GM12878 (cell line): ENCODE data around the gene TRMO. TPM values are rescaled to one million over a fixed set of nuclear protein-coding genes. Genes with fewer than 3 reads are reported as not detected.

Source experiments
- ATAC-seq: fragments of 200-7000 bp; cut with Tn5 transposase; 3 replicates; pipeline ENCODE4 v1.9.1; 2020; ENCODE audit warnings: mild to moderate bottlenecking, moderate library complexity
- BruUV-seq: library from RNA; stranded (reverse); fragments of 400-500 nt; replicated peaks from 2 replicates; lab custom pipeline; 2021; lab: Mats Ljungman, UMichigan
- CTCF ChIA-PET: fragments of 300-600 bp; sonication (Branson Sonifier 250); formaldehyde crosslinking; extraction: SDS; loops from one replicate; lab custom pipeline; 2021; ENCODE audit warnings: inconsistent platforms; lab: Yijun Ruan, JAX
- POLR2A ChIA-PET: fragments of 350-600 bp; formaldehyde crosslinking; extraction: SDS; loops from one replicate; lab custom pipeline; 2021; ENCODE audit warnings: inconsistent platforms; lab: Charles Lee
- RAD21 ChIA-PET: fragments of 300-600 bp; sonication (Branson Sonifier 250); formaldehyde crosslinking; loops from one replicate; lab custom pipeline; 2023; ENCODE audit warnings: antibody characterized with exemption; ENCODE audit not compliant: unreplicated experiment; lab: Charles Lee
- SMC1A ChIA-PET: fragments of 300-600 bp; sonication (Branson Sonifier 250); formaldehyde crosslinking; loops from one replicate; lab custom pipeline; 2023; ENCODE audit not compliant: unreplicated experiment, uncharacterized antibody; lab: Charles Lee
- DNase-seq: peaks from one replicate; pipeline ENCODE4 v3.0.0-alpha.2; 2011; ENCODE audit warnings: low read depth, low spot score
- FAIRE-seq: peaks from 3 replicates; lab custom pipeline; 2011; peaks lifted over from hg19 to GRCh38; lab: Jason Lieb, UNC
- H2AFZ ChIP-seq: 2 replicates; pipeline ENCODE4 v1.6.0; 2011; ENCODE audit warnings: low read depth, low read length, control low read depth; ENCODE audit not compliant: control insufficient read depth
- H3K27ac ChIP-seq: 2 replicates; pipeline ENCODE4 v1.5.1; 2011; ENCODE audit warnings: control low read depth; ENCODE audit not compliant: control insufficient read depth, insufficient read depth
- H3K27me3 ChIP-seq, 2 experiments: replicated peaks in 1 of 2; 2 replicates each; pipeline versions ENCODE4 v1.6.0 to v1.6.1; 2011; ENCODE audit warnings: low read length in 1 of 2; ENCODE audit not compliant: control insufficient read depth in 2 of 2, insufficient read depth in 2 of 2
- H3K36me3 ChIP-seq, 2 experiments: 2 replicates each; pipeline ENCODE4 v1.5.1; 2011; ENCODE audit warnings: low read length in 1 of 2; ENCODE audit not compliant: control insufficient read depth in 2 of 2, insufficient read depth in 2 of 2
- H3K4me1 ChIP-seq: 2 replicates; pipeline ENCODE4 v1.6.1; 2011; ENCODE audit warnings: mild to moderate bottlenecking, low read length, moderate library complexity, mixed read lengths; ENCODE audit not compliant: control insufficient read depth, insufficient read depth
- H3K4me2 ChIP-seq: 2 replicates; pipeline ENCODE4 v1.6.0; 2011; ENCODE audit warnings: control low read depth; ENCODE audit not compliant: control insufficient read depth, insufficient read depth
- H3K4me3 ChIP-seq: fragments of 200-600 bp; sonication (generic); 2 replicates; pipeline ENCODE4 v1.5.1; 2016
- H3K79me2 ChIP-seq: 2 replicates; pipeline ENCODE4 v1.6.0; 2011; ENCODE audit warnings: low read length; ENCODE audit not compliant: control insufficient read depth, insufficient read depth
- H3K9ac ChIP-seq: 2 replicates; pipeline ENCODE4 v1.8.0; 2011; ENCODE audit warnings: low read length, control low read depth, mixed read lengths; ENCODE audit not compliant: control insufficient read depth, insufficient read depth
- H3K9me3 ChIP-seq: replicated peaks from 3 replicates; pipeline ENCODE4 v1.5.1; 2011; ENCODE audit warnings: mild to moderate bottlenecking, low read length; ENCODE audit not compliant: control insufficient read depth, insufficient read depth
- H4K20me1 ChIP-seq: 2 replicates; pipeline ENCODE4 v1.6.0; 2011; ENCODE audit not compliant: control insufficient read depth, insufficient read depth
- MAX ChIP-seq: IDR thresholded peaks from 2 replicates; pipeline ENCODE4 v1.6.1; 2012; ENCODE audit warnings: low read depth, low read length, improper control_type of control experiment
- SMARCA5 ChIP-seq: fragments of 450-650 bp; IDR thresholded peaks from 2 replicates; pipeline ENCODE4 v1.6.1; 2017; ENCODE audit warnings: mild to moderate bottlenecking
- TCF12 ChIP-seq: IDR thresholded peaks from 2 replicates; pipeline ENCODE4 v1.6.1; 2011; ENCODE audit warnings: low read depth, mild to moderate bottlenecking, low read length
- WRNIP1 ChIP-seq: IDR thresholded peaks from 2 replicates; pipeline ENCODE4 v1.6.1; 2011; ENCODE audit warnings: low read depth, low read length, improper control_type of control experiment, borderline replicate concordance
- WGBS: methylation state at CpG from one replicate; pipeline ENCODE4 v1.1.6; 2016; ENCODE audit warnings: low lambda C conversion rate; ENCODE audit not compliant: insufficient replicate concordance, insufficient coverage; ENCODE audit errors: missing lambda C conversion rate; 5-methylcytosine and 5-hydroxymethylcytosine counted together
- in situ Hi-C: fragments of 300-500 bp; cut with MboI; formaldehyde crosslinking; loops from 9 replicates; pipeline ENCODE4 v1.14.3; 2018; ENCODE audit warnings: mixed read lengths
- intact Hi-C: fragments of 100-400 bp; cut with micrococcal nuclease; formaldehyde crosslinking; loops from one replicate; pipeline ENCODE4 v1.14.2; 2022; ENCODE audit not compliant: unreplicated experiment
- polyA plus RNA-seq, 11 experiments: library from polyadenylated mRNA; depleted of rRNA in 4 of 11; unstranded in 6 of 11; stranded (reverse) in 5 of 11; fragments of >200 nt; fragmentation: Nextera tagmentation in 4 of 11; fragmentation: Illumina TruSeq in 1 of 11; extraction: Ambion mirVana in 4 of 11; extraction: Trizol in 1 of 11; gene quantifications; 1 replicate in 1 of 11; 2 replicates in 10 of 11; pipeline versions ENCODE4 v1.2.1 to v1.2.3, GENCODE V29; 2011 to 2016; ENCODE audit warnings: inconsistent platforms in 2 of 11, missing spikeins in 2 of 11, low read depth in 1 of 11
- total RNA-seq, 4 experiments: library from RNA; depleted of rRNA in 3 of 4; stranded (reverse); fragments of >200 nt in 3 of 4; fragmentation: Illumina TruSeq in 1 of 4; extraction: Trizol in 1 of 4; gene quantifications; 2 replicates each; pipeline versions ENCODE4 v1.2.1 to v1.2.3, GENCODE V29; 2013 to 2021
- TF ChIP-seq, protein P1 (sequence below): IDR thresholded peaks from 2 replicates; pipeline ENCODE4 v1.6.1; 2011; ENCODE audit warnings: mild to moderate bottlenecking, low read depth, low read length, moderate library complexity; ENCODE audit not compliant: insufficient replicate concordance

Gene TRMO
- total and polyA plus RNA-seq, 10 of the 15 experiments (the other 5 are each of a cell fraction or from before 2014, with no cell fraction given) = 5.8 to 23.6 (median 15.3) TPM

- 33% methylated on average over 10 of the region's 10 CpGs for WGBS
- POLR2A ChIA-PET = no interaction called here
- H3K27ac ChIP-seq = no peak overlapping the region
- in situ Hi-C loops = no loop called here
- ATAC-seq (no peak), FAIRE-seq (no peak), DNase-seq (no peak)
- peaks cover 4% of the 10 kb centered on the region; the same call in 1 of the 2 replicates for H3K4me1 ChIP-seq
- CTCF ChIA-PET = interaction anchor here (1.6 kb wide), 3 partner anchors 14 to 41 kb away, joined by 3 read pairs; no protein-coding TSS in a partner anchor
- no peak overlapping the region for H3K4me2 ChIP-seq
- no peak for TF ChIP-seq MAX
- TF ChIP-seq, protein P1, sequence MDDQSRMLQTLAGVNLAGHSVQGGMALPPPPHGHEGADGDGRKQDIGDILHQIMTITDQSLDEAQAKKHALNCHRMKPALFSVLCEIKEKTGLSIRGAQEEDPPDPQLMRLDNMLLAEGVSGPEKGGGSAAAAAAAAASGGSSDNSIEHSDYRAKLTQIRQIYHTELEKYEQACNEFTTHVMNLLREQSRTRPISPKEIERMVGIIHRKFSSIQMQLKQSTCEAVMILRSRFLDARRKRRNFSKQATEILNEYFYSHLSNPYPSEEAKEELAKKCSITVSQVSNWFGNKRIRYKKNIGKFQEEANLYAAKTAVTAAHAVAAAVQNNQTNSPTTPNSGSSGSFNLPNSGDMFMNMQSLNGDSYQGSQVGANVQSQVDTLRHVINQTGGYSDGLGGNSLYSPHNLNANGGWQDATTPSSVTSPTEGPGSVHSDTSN = no peak
- TF ChIP-seq WRNIP1 = no peak
- no peak for TF ChIP-seq SMARCA5
- no peak for TF ChIP-seq TCF12
- no peaks in the 10 kb centered on the region for H3K36me3 ChIP-seq
- no peak overlapping the region for H3K9ac ChIP-seq
- SMC1A ChIA-PET = no interaction called here
- peaks cover 4% of the 10 kb centered on the region; the same call in 2 of the 3 replicates for H3K9me3 ChIP-seq
- no peaks in the 10 kb centered on the region for H3K79me2 ChIP-seq
- RAD21 ChIA-PET = no interaction called here
- intact Hi-C loops = no loop called here
- no peaks in the 10 kb centered on the region for H4K20me1 ChIP-seq
- no peak overlapping the region for H3K4me3 ChIP-seq
- H2AFZ ChIP-seq = no peak overlapping the region
- BruUV-seq = no TSS peak
- peaks cover 17 to 20% of the 10 kb centered on the region in 2 experiments for H3K27me3 ChIP-seq
These were observed 61.7 kb downstream of the TRMO start for GRCh38 chr9:97860451-97861147.
